ENCODE data around the gene UNK.

The UNK gene

GRCh38 chr17:75821552-75821951 lies 36.9 kb downstream of the UNK start:
- no peak for DNase-seq (ENCODE audit: low read depth)

GRCh38 chr17:75822119-75822799 lies 37.7 kb downstream of the UNK start:
- no peak for DNase-seq (ENCODE audit: low read depth)

- DNase-seq (ENCODE audit: low read depth), result no peak
These were observed 38.2 kb downstream of the UNK start for GRCh38 chr17:75822800-75823166.

- no peak for DNase-seq (ENCODE audit: low read depth)
These were observed 38.8 kb downstream of the UNK start for GRCh38 chr17:75823257-75824041.

- no peak for DNase-seq (ENCODE audit: low read depth)
These were observed 39.5 kb downstream of the UNK start for GRCh38 chr17:75824050-75824552.

- no peak for DNase-seq (ENCODE audit: low read depth)
These were observed 40.1 kb downstream of the UNK start for GRCh38 chr17:75824666-75825065.

GRCh38 chr17:75825149-75825552 lies 40.5 kb downstream of the UNK start:
- DNase-seq (ENCODE audit: low read depth), result no peak

GRCh38 chr17:75825748-75826370 lies 41.3 kb downstream of the UNK start:
- no peak for DNase-seq (ENCODE audit: low read depth)

- DNase-seq (ENCODE audit: low read depth), result no peak
These were observed 42.1 kb downstream of the UNK start for GRCh38 chr17:75826561-75827307.

- peak; percentile 61 for DNase-seq (ENCODE audit: low read depth)
These were observed 42.9 kb downstream of the UNK start for GRCh38 chr17:75827308-75828075.

GRCh38 chr17:75828076-75828400 lies 43.4 kb downstream of the UNK start:
- DNase-seq (ENCODE audit: low read depth), result no peak

- no peak for DNase-seq (ENCODE audit: low read depth)
These were observed 44.1 kb downstream of the UNK start for GRCh38 chr17:75828741-75829140.

- no peak for DNase-seq (ENCODE audit: low read depth)
These were observed 45.1 kb downstream of the UNK start for GRCh38 chr17:75829747-75830146.

- no peak for DNase-seq (ENCODE audit: low read depth)
These were observed 45.8 kb downstream of the UNK start for GRCh38 chr17:75830164-75831031.

GRCh38 chr17:75831032-75831571 lies 46.5 kb downstream of the UNK start:
- DNase-seq (ENCODE audit: low read depth), result no peak

- DNase-seq (ENCODE audit: low read depth), result peak; percentile 93
These were observed 47.6 kb downstream of the UNK start for GRCh38 chr17:75832164-75832651.

- no peak for DNase-seq (ENCODE audit: low read depth)
These were observed 48.2 kb downstream of the UNK start for GRCh38 chr17:75832652-75833400.

GRCh38 chr17:75834279-75834920 lies 49.8 kb downstream of the UNK start:
- no peak for DNase-seq (ENCODE audit: low read depth)

Measured in iris pigment epithelial cell (primary cell).